A549 (cell line): Measurements from ENCODE around the gene IRF8. TPM values are rescaled to one million over a fixed set of nuclear protein-coding genes. Genes with fewer than 3 reads are reported as not detected.

Experiments used
- ATAC-seq, 2 experiments: fragments of 200-7000 bp in 1 of 2; fragments of >200 bp in 1 of 2; cut with Nextera tagmentation in 1 of 2; cut with Tn5 transposase in 1 of 2; 3 replicates each; pipeline versions ENCODE4 v1.8.0 to v1.9.1; 2018 to 2020; ENCODE audit warnings: mild to moderate bottlenecking in 1 of 2, moderate library complexity in 1 of 2
- CTCF ChIA-PET: fragments of 300-600 bp; sonication (Branson Sonifier 250); formaldehyde crosslinking; extraction: SDS; loops from one replicate; lab custom pipeline; 2021; ENCODE audit warnings: antibody characterized with exemption, inconsistent platforms; lab: Yijun Ruan, JAX
- POLR2A ChIA-PET: fragments of 350-600 bp; formaldehyde crosslinking; extraction: SDS; loops from one replicate; lab custom pipeline; 2021; ENCODE audit warnings: antibody characterized with exemption, inconsistent platforms; lab: Yijun Ruan, JAX
- DNase-seq, 2 experiments: peaks; one replicate each; pipeline versions ENCODE4 v3.0.0 to v3.0.0-alpha.2; 2011 to 2016; ENCODE audit warnings: low read depth in 1 of 2, low spot score in 1 of 2
- FAIRE-seq: peaks from 2 replicates; lab custom pipeline; 2011; peaks lifted over from hg19 to GRCh38; lab: Jason Lieb, UNC
- H3K27ac ChIP-seq, 2 experiments: fragments of >200 bp; sonication (Bioruptor Twin); formaldehyde crosslinking; 3 replicates each; pipeline ENCODE4 v1.5.1; 2016 to 2017
- H3K4me1 ChIP-seq: fragments of >200 bp; sonication (Bioruptor Twin); formaldehyde crosslinking; 3 replicates; pipeline ENCODE4 v1.6.1; 2016
- H3K4me2 ChIP-seq: fragments of >200 bp; sonication (Bioruptor Twin); formaldehyde crosslinking; 3 replicates; pipeline ENCODE4 v1.6.1; 2016
- H3K4me3 ChIP-seq: fragments of >200 bp; sonication (Bioruptor Twin); formaldehyde crosslinking; 3 replicates; pipeline ENCODE4 v1.5.1; 2016
- H3K9me3 ChIP-seq: fragments of >200 bp; sonication (Bioruptor Twin); formaldehyde crosslinking; 3 replicates; pipeline ENCODE4 v1.6.1; 2016
- CBX2 ChIP-seq: fragments of 200-600 bp; sonication (generic); IDR thresholded peaks from 2 replicates; pipeline ENCODE4 v1.6.1; 2016; ENCODE audit warnings: low read depth, mild to moderate bottlenecking, borderline replicate concordance
- CBX8 ChIP-seq: fragments of 200-600 bp; sonication (generic); IDR thresholded peaks from 2 replicates; pipeline ENCODE4 v1.6.1; 2016
- CEBPB ChIP-seq, 2 experiments: fragments of >200 bp in 1 of 2; sonication (Bioruptor Twin) in 1 of 2; formaldehyde crosslinking in 1 of 2; IDR thresholded peaks; 2 replicates each; pipeline ENCODE4 v1.6.1; 2012 to 2016
- CHD2 ChIP-seq: fragments of 150-350 bp; IDR thresholded peaks from 2 replicates; pipeline ENCODE4 v1.6.1; 2014; ENCODE audit warnings: low read length; ENCODE audit not compliant: partially characterized antibody
- EHF ChIP-seq: fragments of 250-450 bp; sonication (Bioruptor Pico); IDR thresholded peaks from 2 replicates; pipeline ENCODE4 v1.5.0; 2020; ENCODE audit warnings: mild to moderate bottlenecking
- EP300 ChIP-seq, 2 experiments: fragments of >200 bp; sonication (Bioruptor Twin); formaldehyde crosslinking; IDR thresholded peaks; 2 replicates in 1 of 2; 3 replicates in 1 of 2; pipeline ENCODE4 v1.6.1; 2016 to 2017
- FOSB ChIP-seq: fragments of 250-450 bp; sonication (Bioruptor Pico); IDR thresholded peaks from 2 replicates; pipeline ENCODE4 v1.5.0; 2020; ENCODE audit warnings: mild to moderate bottlenecking, moderate library complexity
- FOSL2 ChIP-seq, 2 experiments: fragments of 450-650 bp in 1 of 2; fragments of >200 bp in 1 of 2; sonication (Bioruptor Twin) in 1 of 2; formaldehyde crosslinking; IDR thresholded peaks; 2 replicates each; pipeline versions ENCODE4 v1.5.0 to v1.6.1; 2016 to 2020; ENCODE audit warnings: mild to moderate bottlenecking in 1 of 2, moderate library complexity in 1 of 2
- GATA3 ChIP-seq: IDR thresholded peaks from 2 replicates; pipeline ENCODE4 v1.6.1; 2012; ENCODE audit warnings: borderline replicate concordance
- HDAC2 ChIP-seq: fragments of 200-600 bp; sonication (generic); IDR thresholded peaks from 2 replicates; pipeline ENCODE4 v1.6.1; 2016
- HOXB13 ChIP-seq: fragments of 250-450 bp; sonication (Bioruptor Pico); IDR thresholded peaks from 2 replicates; pipeline ENCODE4 v1.5.0; 2020; ENCODE audit warnings: low read depth, mild to moderate bottlenecking, moderate library complexity
- HOXB5 ChIP-seq: fragments of 250-450 bp; sonication (Bioruptor Pico); IDR thresholded peaks from 2 replicates; pipeline ENCODE4 v1.5.0; 2020; ENCODE audit warnings: mild to moderate bottlenecking, moderate library complexity
- JUN ChIP-seq, 2 experiments: fragments of >200 bp; sonication (Bioruptor Twin); formaldehyde crosslinking; IDR thresholded peaks; 2 replicates in 1 of 2; 3 replicates in 1 of 2; pipeline ENCODE4 v1.6.1; 2016 to 2017
- JUNB ChIP-seq: fragments of >200 bp; sonication (Bioruptor Twin); formaldehyde crosslinking; IDR thresholded peaks from 2 replicates; pipeline ENCODE4 v1.6.1; 2016
- KDM1A ChIP-seq: fragments of 200-600 bp; sonication (generic); IDR thresholded peaks from 2 replicates; pipeline ENCODE4 v1.6.1; 2016; ENCODE audit warnings: low read depth, mild to moderate bottlenecking
- MAFK ChIP-seq: fragments of 450-650 bp; IDR thresholded peaks from 2 replicates; pipeline ENCODE4 v1.6.1; 2014; ENCODE audit not compliant: partially characterized antibody
- MYC ChIP-seq: IDR thresholded peaks from 2 replicates; pipeline ENCODE4 v1.6.1; 2012; ENCODE audit warnings: mild to moderate bottlenecking, inconsistent platforms, low read length, improper control_type of control experiment, borderline replicate concordance
- NFE2L2 ChIP-seq: fragments of 150-350 bp; conservative IDR thresholded peaks from 2 replicates; pipeline ENCODE4 v1.6.1; 2014; ENCODE audit warnings: low read length
- NR3C1 ChIP-seq: fragments of >200 bp; sonication (Bioruptor Twin); formaldehyde crosslinking; IDR thresholded peaks from 3 replicates; pipeline ENCODE4 v1.6.1; 2017
- PHF8 ChIP-seq: fragments of 200-600 bp; sonication (generic); IDR thresholded peaks from 2 replicates; pipeline ENCODE4 v1.6.1; 2016; ENCODE audit warnings: low read depth, mild to moderate bottlenecking, antibody characterized with exemption, moderate library complexity, borderline replicate concordance
- POLR2A ChIP-seq: IDR thresholded peaks from 2 replicates; pipeline ENCODE4 v1.6.1; 2012; ENCODE audit warnings: mild to moderate bottlenecking, low read length
- RARB ChIP-seq: fragments of 250-450 bp; sonication (Bioruptor Pico); IDR thresholded peaks from 2 replicates; pipeline ENCODE4 v1.8.0; 2021; ENCODE audit warnings: mild to moderate bottlenecking, moderate library complexity
- RCOR1 ChIP-seq: fragments of 150-350 bp; IDR thresholded peaks from 2 replicates; pipeline ENCODE4 v1.6.1; 2014; ENCODE audit warnings: antibody characterized with exemption, low read length, low read depth
- RFX5 ChIP-seq: fragments of 450-650 bp; IDR thresholded peaks from 2 replicates; pipeline ENCODE4 v1.7.1; 2014; ENCODE audit warnings: antibody characterized with exemption, mild to moderate bottlenecking, moderate library complexity
- RNF2 ChIP-seq: fragments of 200-600 bp; sonication (generic); IDR thresholded peaks from 2 replicates; pipeline ENCODE4 v1.6.1; 2016; ENCODE audit warnings: low read depth, mild to moderate bottlenecking, antibody characterized with exemption, moderate library complexity, borderline replicate concordance
- TP53 ChIP-seq: fragments of 250-450 bp; sonication (Bioruptor Pico); IDR thresholded peaks from 2 replicates; pipeline ENCODE4 v1.5.0; 2021; ENCODE audit warnings: mild to moderate bottlenecking, moderate library complexity
- ZC3H11A ChIP-seq: fragments of 450-650 bp; IDR thresholded peaks from 2 replicates; pipeline ENCODE4 v1.6.1; 2014; ENCODE audit warnings: antibody characterized with exemption, mild to moderate bottlenecking
- WGBS: methylation state at CpG from one replicate; pipeline ENCODE4 v1.1.6; 2017; ENCODE audit errors: missing lambda C conversion rate; 5-methylcytosine and 5-hydroxymethylcytosine counted together
- polyA plus RNA-seq, 4 experiments: library from polyadenylated mRNA; depleted of rRNA in 3 of 4; stranded (reverse); fragments of >200 nt; fragmentation: RNase III in 1 of 4; extraction: RNeasy Plus Mini Kit Qiagen cat#74134 plus additional on column Dnase treatment in 1 of 4; gene quantifications; 2 replicates in 3 of 4; 3 replicates in 1 of 4; pipeline ENCODE4 v1.2.3, GENCODE V29; 2011 to 2017
- TF ChIP-seq, protein P1 (sequence below): fragments of 250-450 bp; sonication (Bioruptor Pico); IDR thresholded peaks from 2 replicates; pipeline ENCODE4 v1.5.0; 2020; ENCODE audit warnings: low read depth, mild to moderate bottlenecking, moderate library complexity
- TF ChIP-seq, protein P2 (sequence below): IDR thresholded peaks from 2 replicates; pipeline ENCODE4 v1.6.1; 2012
- TF ChIP-seq, protein P3 (sequence below): fragments of 150-350 bp; IDR thresholded peaks from 2 replicates; pipeline ENCODE4 v1.6.1; 2014; ENCODE audit warnings: low read depth, mild to moderate bottlenecking, low read length
- TF ChIP-seq, protein P4 (sequence below): fragments of >200 bp; sonication (Bioruptor Twin); formaldehyde crosslinking; IDR thresholded peaks from 2 replicates; pipeline ENCODE4 v1.6.1; 2016

Gene IRF8
- polyA plus RNA-seq, 2 of the 4 experiments (the other 2 are of a cell fraction) = 0.16 to 0.18 TPM

DNA sequence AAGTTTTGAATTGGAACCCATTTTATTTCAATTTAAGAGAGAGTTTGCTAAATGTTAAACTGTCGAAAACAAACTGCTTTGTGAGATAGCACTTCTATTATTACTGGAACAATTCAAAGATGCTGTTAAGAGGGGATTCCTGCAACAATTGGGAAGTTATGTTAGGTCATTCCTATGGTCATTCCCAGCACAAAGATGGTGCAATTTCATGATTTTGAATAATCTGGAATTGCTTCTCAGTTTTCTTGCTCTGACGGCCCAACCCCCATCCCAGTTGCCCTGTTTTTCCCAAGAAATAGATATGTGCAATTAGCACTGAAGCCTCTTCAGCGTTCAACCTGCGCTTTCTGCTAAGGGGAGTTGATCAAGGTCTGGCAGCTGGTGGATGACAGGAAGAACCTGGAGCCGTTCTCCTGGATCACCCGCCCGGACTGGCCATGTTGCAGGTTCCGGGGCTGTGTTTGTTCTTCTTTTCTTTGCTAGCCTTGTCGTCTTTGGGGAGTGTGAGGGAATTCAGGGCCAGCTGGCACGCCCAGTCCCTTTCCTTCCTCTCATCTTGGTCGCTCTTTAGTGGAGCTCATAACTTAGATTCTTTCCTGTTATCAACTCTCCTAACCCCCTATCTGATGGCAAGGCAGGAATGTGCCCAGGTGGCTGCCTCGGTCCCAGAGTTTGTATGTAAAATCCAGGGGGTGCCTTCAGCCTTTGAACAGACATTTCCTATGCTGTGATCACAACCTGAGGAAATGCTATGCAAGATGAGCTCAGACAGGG lies 29.0 kb upstream of the IRF8 start:
- no peak for FAIRE-seq
- H3K9me3 ChIP-seq = peaks cover 6% of the 10 kb centered on the region; the same call in 1 of the 3 replicates
- H3K4me3 ChIP-seq = no peak overlapping the region
- ChIA-PET POLR2A (no interaction called here), CTCF (interaction anchor here (0.8 kb wide), 1 partner anchor 146 kb away, joined by 3 read pairs; no protein-coding TSS in a partner anchor)
- no peak for DNase-seq
- H3K27ac ChIP-seq = no peak overlapping the region
- TF ChIP-seq CBX8 = no peak
- no peak for TF ChIP-seq TP53 (CRISPR knock-in tag)
- TF ChIP-seq HOXB5 (CRISPR knock-in tag) = no peak
- no peak for TF ChIP-seq EP300 (IDR thresholded peaks at IDR 0.05)
- TF ChIP-seq HOXB13 = no peak
- no peak for TF ChIP-seq PHF8
- no peak for TF ChIP-seq CEBPB (IDR thresholded peaks at IDR 0.05)
- TF ChIP-seq, protein P1, sequence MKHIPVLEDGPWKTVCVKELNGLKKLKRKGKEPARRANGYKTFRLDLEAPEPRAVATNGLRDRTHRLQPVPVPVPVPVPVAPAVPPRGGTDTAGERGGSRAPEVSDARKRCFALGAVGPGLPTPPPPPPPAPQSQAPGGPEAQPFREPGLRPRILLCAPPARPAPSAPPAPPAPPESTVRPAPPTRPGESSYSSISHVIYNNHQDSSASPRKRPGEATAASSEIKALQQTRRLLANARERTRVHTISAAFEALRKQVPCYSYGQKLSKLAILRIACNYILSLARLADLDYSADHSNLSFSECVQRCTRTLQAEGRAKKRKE (CRISPR knock-in tag) = no peak
- no peak for TF ChIP-seq RNF2
- no peak for TF ChIP-seq FOSL2 (IDR thresholded peaks at IDR 0.05)
- no peak for TF ChIP-seq FOSL2 (CRISPR knock-in tag; IDR thresholded peaks at IDR 0.05)
- TF ChIP-seq MAFK = no peak
- TF ChIP-seq RCOR1 = no peak
- TF ChIP-seq KDM1A = no peak
- TF ChIP-seq MYC = no peak
- no peak for TF ChIP-seq EHF
- TF ChIP-seq, protein P2, sequence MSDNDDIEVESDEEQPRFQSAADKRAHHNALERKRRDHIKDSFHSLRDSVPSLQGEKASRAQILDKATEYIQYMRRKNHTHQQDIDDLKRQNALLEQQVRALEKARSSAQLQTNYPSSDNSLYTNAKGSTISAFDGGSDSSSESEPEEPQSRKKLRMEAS = no peak
- TF ChIP-seq CBX2 = no peak
- no peak for TF ChIP-seq HDAC2
- no peak for TF ChIP-seq GATA3
- no peaks in the 10 kb centered on the region for H3K4me1 ChIP-seq
- H3K4me2 ChIP-seq = peak overlapping the region; percentile 28; the same call in 1 of the 3 replicates
- 24% methylated on average over 12 of the region's 12 CpGs for WGBS
- ATAC-seq = no peak

DNA sequence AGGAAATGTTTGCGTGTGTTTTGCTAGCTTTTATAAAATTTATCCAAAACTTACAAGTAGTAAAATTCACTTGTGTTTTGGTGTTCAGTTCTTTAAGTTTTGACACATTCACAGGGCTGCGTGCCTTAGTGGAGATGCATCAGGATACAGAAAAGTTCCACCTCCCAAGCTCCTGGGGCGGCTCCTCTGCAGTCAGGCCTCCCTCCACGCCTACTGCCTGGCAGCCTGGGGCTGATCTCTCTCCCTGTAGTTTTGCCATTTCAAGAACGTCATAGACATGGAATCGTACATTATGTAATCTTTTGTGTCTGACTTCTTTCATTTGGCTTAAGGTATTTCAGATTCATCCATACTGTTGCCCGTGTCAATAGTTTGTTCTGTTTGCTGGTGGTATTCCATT lies 27.2 kb upstream of the IRF8 start:
- H3K4me3 ChIP-seq = no peak overlapping the region
- ChIA-PET CTCF (no interaction called here), POLR2A (no interaction called here)
- no peaks in the 10 kb centered on the region for H3K4me1 ChIP-seq
- H3K4me2 ChIP-seq = no peak overlapping the region
- ATAC-seq (no peak), FAIRE-seq (no peak), DNase-seq (no peak)
- 57% methylated on average over 7 of the region's 7 CpGs for WGBS
- no peaks in the 10 kb centered on the region for H3K9me3 ChIP-seq
- H3K27ac ChIP-seq = no peak overlapping the region
- TF ChIP-seq CHD2 = no peak
- TF ChIP-seq ZC3H11A = no peak
- TF ChIP-seq FOSB = no peak
- TF ChIP-seq RNF2 = no peak
- TF ChIP-seq EHF = no peak
- TF ChIP-seq RCOR1 = no peak
- TF ChIP-seq, protein P3, sequence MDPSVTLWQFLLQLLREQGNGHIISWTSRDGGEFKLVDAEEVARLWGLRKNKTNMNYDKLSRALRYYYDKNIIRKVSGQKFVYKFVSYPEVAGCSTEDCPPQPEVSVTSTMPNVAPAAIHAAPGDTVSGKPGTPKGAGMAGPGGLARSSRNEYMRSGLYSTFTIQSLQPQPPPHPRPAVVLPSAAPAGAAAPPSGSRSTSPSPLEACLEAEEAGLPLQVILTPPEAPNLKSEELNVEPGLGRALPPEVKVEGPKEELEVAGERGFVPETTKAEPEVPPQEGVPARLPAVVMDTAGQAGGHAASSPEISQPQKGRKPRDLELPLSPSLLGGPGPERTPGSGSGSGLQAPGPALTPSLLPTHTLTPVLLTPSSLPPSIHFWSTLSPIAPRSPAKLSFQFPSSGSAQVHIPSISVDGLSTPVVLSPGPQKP = no peak
- TF ChIP-seq RARB (CRISPR knock-in tag) = no peak
- TF ChIP-seq, protein P4, sequence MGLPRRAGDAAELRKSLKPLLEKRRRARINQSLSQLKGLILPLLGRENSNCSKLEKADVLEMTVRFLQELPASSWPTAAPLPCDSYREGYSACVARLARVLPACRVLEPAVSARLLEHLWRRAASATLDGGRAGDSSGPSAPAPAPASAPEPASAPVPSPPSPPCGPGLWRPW = no peak
- TF ChIP-seq NFE2L2 = no peak
- TF ChIP-seq PHF8 = no peak
- TF ChIP-seq NR3C1 = no peak
- TF ChIP-seq FOSL2 (IDR thresholded peaks at IDR 0.05) = no peak
- TF ChIP-seq FOSL2 (CRISPR knock-in tag; IDR thresholded peaks at IDR 0.05) = no peak
- no peak for TF ChIP-seq RFX5
- TF ChIP-seq CBX8 = no peak
- TF ChIP-seq JUNB = no peak
- TF ChIP-seq POLR2A = no peak
- TF ChIP-seq JUN (IDR thresholded peaks at IDR 0.05) = no peak
